ENCODE measurements around the gene KIAA0586.
"Not testable (repeated sequence)": the region's sequence is repeated elsewhere in the genome, so short reads cannot be mapped to it uniquely, and the experiment has no call there.

KIAA0586 gene

GRCh38 chr14:58553959-58554358, 126.4 kb downstream of the KIAA0586 start:
- DNase-seq: no peak

- DNase-seq: no peak
Observed at GRCh38 chr14:58555647-58556046, 128.1 kb downstream of the KIAA0586 start.

- DNase-seq: no peak
Observed at GRCh38 chr14:58557242-58557641, 129.7 kb downstream of the KIAA0586 start.

GRCh38 chr14:58560208-58560607, 132.7 kb downstream of the KIAA0586 start:
- DNase-seq: no peak

GRCh38 chr14:58562141-58562540, 134.6 kb downstream of the KIAA0586 start:
- DNase-seq: no peak

- DNase-seq: no peak
Observed at GRCh38 chr14:58563978-58564377, 136.5 kb downstream of the KIAA0586 start.

GRCh38 chr14:58565832-58566231, 138.3 kb downstream of the KIAA0586 start:
- DNase-seq: no peak

- no peak for DNase-seq
Observed at GRCh38 chr14:58566979-58567378, 139.5 kb downstream of the KIAA0586 start.

- no peak for DNase-seq
Observed at GRCh38 chr14:58568322-58568721, 140.8 kb downstream of the KIAA0586 start.

- DNase-seq: no peak
Observed at GRCh38 chr14:58571256-58571655, 143.7 kb downstream of the KIAA0586 start.

GRCh38 chr14:58571769-58572472, 144.4 kb downstream of the KIAA0586 start:
- no peak for DNase-seq

GRCh38 chr14:58572473-58572853, 144.9 kb downstream of the KIAA0586 start:
- no peak for DNase-seq

GRCh38 chr14:58572863-58573262, 145.3 kb downstream of the KIAA0586 start:
- DNase-seq: no peak

- no peak for DNase-seq
Observed at GRCh38 chr14:58574623-58575022, 147.1 kb downstream of the KIAA0586 start.

- DNase-seq: no peak
Observed at GRCh38 chr14:58575956-58576355, 148.4 kb downstream of the KIAA0586 start.

GRCh38 chr14:58580035-58580434, 152.5 kb downstream of the KIAA0586 start:
- DNase-seq: not testable (repeated sequence)

- not testable (repeated sequence) for DNase-seq
Observed at GRCh38 chr14:58581389-58581788, 153.9 kb downstream of the KIAA0586 start.

- DNase-seq: no peak
Observed at GRCh38 chr14:58584383-58584782, 156.9 kb downstream of the KIAA0586 start.

- no peak for DNase-seq
Observed at GRCh38 chr14:58587271-58587670, 159.8 kb downstream of the KIAA0586 start.

- not testable (repeated sequence) for DNase-seq
Observed at GRCh38 chr14:58588321-58588720, 160.8 kb downstream of the KIAA0586 start.

GRCh38 chr14:58593977-58594376, 166.5 kb downstream of the KIAA0586 start:
- no peak for DNase-seq

GRCh38 chr14:58597041-58597440, 169.5 kb downstream of the KIAA0586 start:
- DNase-seq: no peak

GRCh38 chr14:58598028-58598803, 170.7 kb downstream of the KIAA0586 start:
- DNase-seq: no peak

GRCh38 chr14:58598804-58599525, 171.4 kb downstream of the KIAA0586 start:
- DNase-seq: no peak

All from NCI-H187 (cell line).